H1 (cell line): ENCODE data around the gene SHROOM3. TPM values are rescaled to one million over a fixed set of nuclear protein-coding genes. Genes with fewer than 3 reads are reported as not detected.

Experiments
- CTCF ChIA-PET: fragments of 300-600 bp; sonication (Branson Sonifier 250); formaldehyde crosslinking; loops from one replicate; lab custom pipeline; 2021; ENCODE audit not compliant: partially characterized antibody; lab: Charles Lee
- POLR2A ChIA-PET: fragments of 300-600 bp; sonication (Branson Sonifier 250); formaldehyde crosslinking; loops from one replicate; lab custom pipeline; 2021; ENCODE audit warnings: inconsistent platforms; ENCODE audit not compliant: partially characterized antibody; lab: Charles Lee
- DNase-seq, 2 experiments: peaks; one replicate each; pipeline versions ENCODE4 v3.0.0 to v3.0.0-alpha.2; 2010 to 2022; ENCODE audit warnings: low spot score in 2 of 2, low read depth in 1 of 2, mixed read lengths in 1 of 2
- FAIRE-seq: peaks from 2 replicates; lab custom pipeline; 2011; peaks lifted over from hg19 to GRCh38; lab: Jason Lieb, UNC
- H2AFZ ChIP-seq: 2 replicates; pipeline ENCODE4 v1.8.1; 2012; ENCODE audit warnings: low read length, inconsistent platforms
- H2AK5ac ChIP-seq: 2 replicates; pipeline ENCODE4 v1.6.1; 2013; ENCODE audit warnings: low read depth, low read length
- H2BK120ac ChIP-seq: replicated peaks from 2 replicates; pipeline ENCODE3; 2013; ENCODE audit warnings: low read depth, low read length, inconsistent platforms
- H2BK12ac ChIP-seq: 2 replicates; pipeline ENCODE4 v1.6.1; 2013; ENCODE audit warnings: low read depth, low read length
- H2BK15ac ChIP-seq: 2 replicates; pipeline ENCODE4 v1.6.1; 2013; ENCODE audit warnings: low read length
- H2BK20ac ChIP-seq: 2 replicates; pipeline ENCODE4 v1.6.1; 2013; ENCODE audit warnings: low read length
- H2BK5ac ChIP-seq: 2 replicates; pipeline ENCODE4 v1.6.1; 2013; ENCODE audit warnings: low read depth, low read length
- H3K14ac ChIP-seq: 2 replicates; pipeline ENCODE4 v1.6.1; 2013; ENCODE audit warnings: inconsistent platforms; ENCODE audit not compliant: insufficient read length
- H3K18ac ChIP-seq: 2 replicates; pipeline ENCODE4 v1.6.1; 2013; ENCODE audit warnings: low read length; ENCODE audit errors: extremely low read depth
- H3K23ac ChIP-seq: 2 replicates; pipeline ENCODE4 v1.6.1; 2013; ENCODE audit warnings: inconsistent platforms; ENCODE audit not compliant: insufficient read length
- H3K23me2 ChIP-seq: 2 replicates; pipeline ENCODE4 v1.6.1; 2013; ENCODE audit warnings: low read depth, low read length
- H3K27ac ChIP-seq: 2 replicates; pipeline ENCODE4 v1.6.1; 2011; ENCODE audit warnings: low read depth, low read length, inconsistent platforms
- H3K27me3 ChIP-seq, 4 experiments: replicated peaks in 1 of 4; 1 replicate in 1 of 4; 2 replicates in 3 of 4; pipeline versions ENCODE4 v1.6.1 to v1.8.1; 2011 to 2013; ENCODE audit warnings: low read length in 3 of 4, mild to moderate bottlenecking in 3 of 4, inconsistent platforms in 2 of 4, mixed read lengths in 2 of 4, moderate library complexity in 1 of 4; ENCODE audit not compliant: control insufficient read depth in 3 of 4, insufficient read depth in 3 of 4; ENCODE audit errors: extremely low read depth in 1 of 4
- H3K36me3 ChIP-seq, 4 experiments: 2 replicates each; pipeline versions ENCODE4 v1.6.1 to v1.8.1; 2011 to 2013; ENCODE audit warnings: mild to moderate bottlenecking in 4 of 4, low read length in 3 of 4, moderate library complexity in 2 of 4, control low read depth in 1 of 4, inconsistent platforms in 1 of 4; ENCODE audit not compliant: insufficient read depth in 4 of 4, control insufficient read depth in 2 of 4
- H3K4ac ChIP-seq: replicated peaks from 2 replicates; pipeline ENCODE3; 2013; ENCODE audit warnings: low read length, low read depth, mixed read lengths, inconsistent platforms; ENCODE audit not compliant: insufficient read length
- H3K4me1 ChIP-seq, 4 experiments: replicated peaks in 1 of 4; 1 replicate in 1 of 4; 2 replicates in 3 of 4; pipeline versions ENCODE4 v1.6.1 to v1.8.1; 2011 to 2013; ENCODE audit warnings: low read length in 3 of 4, inconsistent platforms in 2 of 4, mixed read lengths in 1 of 4; ENCODE audit not compliant: insufficient read depth in 4 of 4, control insufficient read depth in 3 of 4
- H3K4me2 ChIP-seq, 2 experiments: 2 replicates each; pipeline versions ENCODE4 v1.6.1 to v1.8.1; 2011 to 2013; ENCODE audit warnings: low read depth in 2 of 2, low read length in 2 of 2, control low read depth in 1 of 2, inconsistent platforms in 1 of 2, mild to moderate bottlenecking in 1 of 2; ENCODE audit not compliant: insufficient read depth in 1 of 2
- H3K4me3 ChIP-seq, 4 experiments: fragments of 200-600, 300-600 bp in 1 of 4; sonication (generic), shearing (Covaris generic), sonication (Bioruptor Twin) in 1 of 4; 2 replicates each; pipeline versions ENCODE4 v1.5.1 to v1.8.1; 2011 to 2016; ENCODE audit warnings: low read length in 4 of 4, low read depth in 3 of 4, control low read depth in 2 of 4, inconsistent platforms in 2 of 4, mild to moderate bottlenecking in 2 of 4, mixed read lengths in 1 of 4, moderate library complexity in 1 of 4; ENCODE audit not compliant: insufficient read depth in 2 of 4; ENCODE audit errors: extremely low read depth in 1 of 4
- H3K56ac ChIP-seq: replicated peaks from 2 replicates; pipeline ENCODE3; 2013; ENCODE audit warnings: low read depth, mild to moderate bottlenecking, mixed read lengths, low read length, inconsistent platforms; ENCODE audit not compliant: insufficient read length
- H3K79me1 ChIP-seq: 2 replicates; pipeline ENCODE4 v1.6.1; 2013; ENCODE audit warnings: low read depth, low read length, control low read depth
- H3K79me2 ChIP-seq, 2 experiments: 2 replicates each; pipeline versions ENCODE4 v1.6.1 to v1.8.1; 2012 to 2013; ENCODE audit warnings: low read length in 2 of 2, mild to moderate bottlenecking in 2 of 2, inconsistent platforms in 1 of 2; ENCODE audit not compliant: insufficient read depth in 2 of 2, control insufficient read depth in 1 of 2
- H3K9ac ChIP-seq, 4 experiments: replicated peaks in 1 of 4; 1 replicate in 1 of 4; 2 replicates in 3 of 4; pipeline versions ENCODE4 v1.6.1 to v1.8.1; 2011 to 2013; ENCODE audit warnings: low read depth in 3 of 4, low read length in 3 of 4, control low read depth in 2 of 4, mild to moderate bottlenecking in 2 of 4, moderate library complexity in 2 of 4, inconsistent platforms in 1 of 4; ENCODE audit errors: extremely low read depth in 1 of 4
- H3K9me3 ChIP-seq, 2 experiments: 2 replicates each; pipeline versions ENCODE4 v1.6.1 to v1.8.1; 2012 to 2013; ENCODE audit warnings: mild to moderate bottlenecking in 2 of 2, moderate library complexity in 2 of 2, control low read depth in 1 of 2, inconsistent platforms in 1 of 2, low read depth in 1 of 2, low read length in 1 of 2, mixed read lengths in 1 of 2; ENCODE audit not compliant: insufficient read depth in 2 of 2
- H4K20me1 ChIP-seq, 2 experiments: replicated peaks in 1 of 2; 2 replicates each; pipeline versions ENCODE3 to v1.8.1; 2011 to 2013; ENCODE audit warnings: inconsistent platforms in 2 of 2, low read length in 2 of 2, mild to moderate bottlenecking in 1 of 2; ENCODE audit not compliant: insufficient read depth in 2 of 2, control insufficient read depth in 1 of 2
- H4K5ac ChIP-seq: 2 replicates; pipeline ENCODE4 v1.6.1; 2013; ENCODE audit warnings: low read length, low read depth, mixed read lengths, inconsistent platforms; ENCODE audit not compliant: insufficient read length
- H4K8ac ChIP-seq: 2 replicates; pipeline ENCODE4 v1.8.0; 2013; ENCODE audit warnings: mild to moderate bottlenecking, moderate library complexity, low read length, inconsistent platforms; ENCODE audit not compliant: insufficient read depth; ENCODE audit errors: extremely low read depth
- H4K91ac ChIP-seq: replicated peaks from 2 replicates; pipeline ENCODE3; 2013; ENCODE audit warnings: low read length, mixed read lengths, inconsistent platforms; ENCODE audit not compliant: insufficient read length
- E2F6 ChIP-seq: IDR thresholded peaks from 2 replicates; pipeline ENCODE4 v1.6.1; 2012; ENCODE audit warnings: inconsistent platforms
- JUND ChIP-seq: IDR thresholded peaks from 2 replicates; pipeline ENCODE4 v1.6.1; 2011; ENCODE audit warnings: mild to moderate bottlenecking, improper control_type of control experiment, low read length
- WGBS, 2 experiments: shearing (Covaris generic) in 1 of 2; methylation state at CpG; one replicate each; pipeline versions ENCODE4 v1.1.6 to v1.1.7; 2013 to 2015; ENCODE audit warnings: low lambda C conversion rate in 2 of 2, mixed read lengths in 2 of 2, inconsistent platforms in 1 of 2, low coverage in 1 of 2, missing lambda C conversion rate in 1 of 2; ENCODE audit not compliant: insufficient replicate concordance in 2 of 2, insufficient coverage in 1 of 2, insufficient read length in 1 of 2; ENCODE audit errors: extremely low coverage in 1 of 2, missing lambda C conversion rate in 1 of 2; 5-methylcytosine and 5-hydroxymethylcytosine counted together
- polyA plus RNA-seq, 7 experiments: library from polyadenylated mRNA; depleted of rRNA in 3 of 7; stranded (reverse) in 5 of 7; unstranded in 2 of 7; fragments of >200 nt in 5 of 7; fragments of 200-250 nt in 2 of 7; gene quantifications; 1 replicate in 5 of 7; 2 replicates in 1 of 7; 4 replicates in 1 of 7; pipeline versions ENCODE4 v1.2.1 to v1.2.3, GENCODE V29; 2011 to 2013; ENCODE audit warnings: missing spikeins in 2 of 7, mixed read lengths in 2 of 7
- total RNA-seq: library from RNA; stranded (reverse); fragmentation: NEBNext Ultra II Directional; extraction: Animal tissue kit (Norgen Biotek cat#: 25700); gene quantifications from 2 replicates; pipeline ENCODE4 v1.2.1, GENCODE V29; 2021

Gene SHROOM3
- total and polyA plus RNA-seq, 2 of the 8 experiments (the other 6 are each of a cell fraction or from before 2014, with no cell fraction given) = 15.8 to 34.0 TPM

DNA sequence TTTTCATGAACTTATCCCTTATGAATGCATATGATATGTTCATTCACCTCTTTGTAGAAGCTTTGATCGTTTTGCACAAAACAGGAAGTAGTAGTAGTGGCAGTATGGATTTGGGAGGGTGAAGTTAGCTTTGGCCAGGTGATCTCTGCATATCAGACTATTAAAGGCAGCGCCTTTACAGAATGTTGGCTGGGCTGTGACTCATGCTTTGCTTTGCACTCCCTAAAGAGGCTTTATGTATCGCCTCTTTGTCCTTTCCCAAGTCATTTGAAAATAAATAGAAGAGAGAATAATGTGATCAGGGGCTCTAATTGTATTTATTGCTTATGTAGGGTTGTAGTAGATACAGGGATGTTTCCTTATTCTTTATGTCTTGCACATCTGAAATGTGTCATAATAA lies 50.4 kb downstream of the SHROOM3 start:
- ChIA-PET POLR2A (interaction anchor here (0.7 to 1.2 kb wide), 3 partner anchors 15 to 19 kb away, joined by 3 to 4 read pairs (median 3); no protein-coding TSS in a partner anchor), CTCF (interaction anchor here (0.8 to 2.0 kb wide), 10 partner anchors 9 to 501 kb away, joined by 3 to 12 read pairs (median 3); partner anchors contain the start of gene STBD1)
- no peaks in the 10 kb centered on the region for H3K79me1 ChIP-seq
- no peak overlapping the region for H3K14ac ChIP-seq
- peak overlapping the region in 1 of 2 experiments; percentile 33; a peak in 2 of 4 replicates for H3K4me2 ChIP-seq
- no peak overlapping the region for H3K4ac ChIP-seq
- H3K23ac ChIP-seq = no peak overlapping the region
- no peak overlapping the region for H3K27ac ChIP-seq
- no peaks in the 10 kb centered on the region for H3K9me3 ChIP-seq
- H3K18ac ChIP-seq = no peak overlapping the region
- H3K9ac ChIP-seq = no peak overlapping the region
- H3K36me3 ChIP-seq = no peaks in the 10 kb centered on the region
- no peaks in the 10 kb centered on the region for H3K27me3 ChIP-seq
- no peak overlapping the region for H2BK20ac ChIP-seq
- H2BK12ac ChIP-seq = no peak overlapping the region
- peak overlapping the region; percentile 81 for H4K5ac ChIP-seq
- H2BK120ac ChIP-seq = no peak overlapping the region
- H3K23me2 ChIP-seq = no peaks in the 10 kb centered on the region; the same call in 1 of the 2 replicates
- H3K4me3 ChIP-seq = peak overlapping the region in 1 of 4 experiments; percentile 2; a peak in 1 of 8 replicates
- peaks cover 3 to 15% (median 11%) of the 10 kb centered on the region in 4 experiments; a peak in 5 of 7 replicates for H3K4me1 ChIP-seq
- H4K20me1 ChIP-seq = no peaks in the 10 kb centered on the region
- H3K56ac ChIP-seq = no peak overlapping the region
- no peaks in the 10 kb centered on the region for H3K79me2 ChIP-seq
- 0 out of 2 replicates have a peak overlapping the region, but pooled peaks have one; percentile 64 for H2BK5ac ChIP-seq
- H2BK15ac ChIP-seq = no peak overlapping the region
- DNase-seq (peak in 1 of 2 experiments; percentile 13), FAIRE-seq (no peak)
- H2AK5ac ChIP-seq = no peak overlapping the region
- H2AFZ ChIP-seq = no peak overlapping the region
- H4K91ac ChIP-seq = no peak overlapping the region
- H4K8ac ChIP-seq = no peak overlapping the region
- 15% methylated on average over 3 of the region's 3 CpGs; no CpG with 5 or more reads in 1 of the 2 experiments for WGBS, 2 experiments
- TF ChIP-seq E2F6 (no peak), JUND (peak; percentile 82; the same call in 1 of the 2 replicates)
